Activated CD8-positive, alpha-beta T cell treated with anti-CD3 and anti-CD28 coated beads for 36 hours (primary cell): Measurements from ENCODE around the gene PSORS1C1. TPM values are rescaled to one million over a fixed set of nuclear protein-coding genes. Genes with fewer than 3 reads are reported as not detected.

Source experiments
- ATAC-seq: fragments of 200-7000 bp; cut with Tn5 transposase; one replicate; pipeline ENCODE4 v1.10.0; 2021; ENCODE audit warnings: mild to moderate bottlenecking, moderate library complexity
- CTCF ChIA-PET: fragments of 350-600 bp; sonication (Branson Sonifier 250); formaldehyde crosslinking; loops from one replicate; lab custom pipeline; 2021; ENCODE audit warnings: antibody characterized with exemption; lab: Charles Lee
- POLR2A ChIA-PET: fragments of 350-600 bp; sonication (Branson Sonifier 250); formaldehyde crosslinking; loops from one replicate; lab custom pipeline; 2021; ENCODE audit warnings: antibody characterized with exemption; lab: Charles Lee
- DNase-seq: peaks from one replicate; pipeline ENCODE4 v3.0.0-alpha.2; 2020
- H3K27ac Mint-ChIP-seq: one replicate; pipeline ENCODE4 v1.8.0; 2021; ENCODE audit warnings: mild to moderate bottlenecking, mixed read lengths
- H3K27me3 Mint-ChIP-seq: one replicate; pipeline ENCODE4 v1.8.0; 2021; ENCODE audit warnings: mixed read lengths
- H3K36me3 Mint-ChIP-seq: one replicate; pipeline ENCODE4 v1.8.0; 2021; ENCODE audit warnings: low read depth, mixed read lengths
- H3K4me1 Mint-ChIP-seq: one replicate; pipeline ENCODE4 v1.8.0; 2021; ENCODE audit warnings: low read depth, mixed read lengths
- H3K4me3 Mint-ChIP-seq: one replicate; pipeline ENCODE4 v1.8.0; 2021; ENCODE audit warnings: mild to moderate bottlenecking, moderate library complexity, mixed read lengths
- H3K9me3 Mint-ChIP-seq: one replicate; pipeline ENCODE4 v1.8.0; 2021; ENCODE audit warnings: mixed read lengths
- intact Hi-C: fragments of 100-400 bp; cut with micrococcal nuclease; formaldehyde crosslinking; loops from one replicate; pipeline ENCODE4 v1.10.0; 2022
- total RNA-seq, 2 experiments: library from RNA; stranded (reverse); gene quantifications; one replicate each; pipeline ENCODE4 v1.2.3, GENCODE V29; 2021
- TF ChIP-seq, protein P1 (sequence below): fragments of 200-600 bp; IDR thresholded peaks from one replicate; pipeline ENCODE4 v1.8.0; 2022; ENCODE audit warnings: antibody characterized with exemption, mild to moderate bottlenecking

PSORS1C1 gene
- total RNA-seq, 2 experiments from 2014 or later, result not detected

DNA sequence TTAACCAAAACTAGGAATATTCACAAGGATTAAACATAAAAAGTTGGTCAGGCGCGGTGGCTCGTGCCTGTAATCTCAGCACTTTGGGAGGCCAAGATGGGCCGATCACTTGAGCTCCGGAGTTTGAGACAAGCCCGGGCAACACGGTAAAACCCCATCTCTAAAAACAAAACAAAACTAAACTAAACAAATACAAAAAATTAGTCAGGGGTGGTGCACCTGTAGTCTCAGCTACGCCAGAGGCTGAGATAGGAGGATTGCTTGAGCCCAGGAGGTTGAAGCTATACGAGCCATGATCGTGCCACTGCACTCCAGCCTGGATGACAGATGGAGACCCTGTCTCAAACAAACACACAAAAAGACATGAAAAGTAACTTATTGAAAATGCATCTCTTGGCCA, 21.1 kb downstream of the PSORS1C1 start:
- H3K27ac Mint-ChIP-seq, result no peak overlapping the region
- ChIA-PET POLR2A (no interaction called here), CTCF (interaction anchor here (1.5 to 1.7 kb wide), 3 partner anchors 11 to 231 kb away, joined by 4 to 14 read pairs (median 5); no protein-coding TSS in a partner anchor)
- ATAC-seq (no peak), DNase-seq (no peak)
- H3K36me3 Mint-ChIP-seq, result no peaks in the 10 kb centered on the region
- no peak overlapping the region for H3K4me3 Mint-ChIP-seq
- H3K27me3 Mint-ChIP-seq, result no peaks in the 10 kb centered on the region
- no peaks in the 10 kb centered on the region for H3K9me3 Mint-ChIP-seq
- peaks cover 4% of the 10 kb centered on the region for H3K4me1 Mint-ChIP-seq
- intact Hi-C loops, result loop anchor here (5.0 kb wide), 1 partner anchor 232 kb away; no protein-coding TSS in a partner anchor
- TF ChIP-seq, protein P1, sequence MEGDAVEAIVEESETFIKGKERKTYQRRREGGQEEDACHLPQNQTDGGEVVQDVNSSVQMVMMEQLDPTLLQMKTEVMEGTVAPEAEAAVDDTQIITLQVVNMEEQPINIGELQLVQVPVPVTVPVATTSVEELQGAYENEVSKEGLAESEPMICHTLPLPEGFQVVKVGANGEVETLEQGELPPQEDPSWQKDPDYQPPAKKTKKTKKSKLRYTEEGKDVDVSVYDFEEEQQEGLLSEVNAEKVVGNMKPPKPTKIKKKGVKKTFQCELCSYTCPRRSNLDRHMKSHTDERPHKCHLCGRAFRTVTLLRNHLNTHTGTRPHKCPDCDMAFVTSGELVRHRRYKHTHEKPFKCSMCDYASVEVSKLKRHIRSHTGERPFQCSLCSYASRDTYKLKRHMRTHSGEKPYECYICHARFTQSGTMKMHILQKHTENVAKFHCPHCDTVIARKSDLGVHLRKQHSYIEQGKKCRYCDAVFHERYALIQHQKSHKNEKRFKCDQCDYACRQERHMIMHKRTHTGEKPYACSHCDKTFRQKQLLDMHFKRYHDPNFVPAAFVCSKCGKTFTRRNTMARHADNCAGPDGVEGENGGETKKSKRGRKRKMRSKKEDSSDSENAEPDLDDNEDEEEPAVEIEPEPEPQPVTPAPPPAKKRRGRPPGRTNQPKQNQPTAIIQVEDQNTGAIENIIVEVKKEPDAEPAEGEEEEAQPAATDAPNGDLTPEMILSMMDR, result no peak

DNA sequence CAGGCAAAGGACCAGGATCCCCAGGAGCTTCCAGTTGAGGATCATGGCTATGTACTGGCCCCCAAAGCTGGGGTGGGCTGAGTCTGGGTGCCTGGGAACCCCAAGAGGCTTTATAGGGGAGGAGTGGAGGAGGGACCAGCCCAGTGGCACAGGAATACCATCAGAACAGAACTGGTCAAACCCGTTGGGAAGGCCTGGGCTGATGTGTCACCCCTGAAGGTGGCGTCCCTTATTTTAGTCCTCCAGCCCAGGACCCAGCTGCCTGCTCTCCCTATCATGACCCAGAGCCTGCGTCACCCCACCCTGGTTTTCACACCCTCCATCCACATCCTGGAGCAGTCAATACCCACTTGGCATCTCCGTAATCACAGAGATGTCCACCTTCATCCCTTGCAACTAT, 24.4 kb downstream of the PSORS1C1 start, which contains the start of gene PSORS1C2:
PSORS1C2 (minus strand) TSS at position 85 of the 400 bp plus-strand sequence; CDS start at position 45, 40 bp downstream.
- DNase-seq, result no peak
- no peak for ATAC-seq
- POLR2A ChIA-PET, result interaction anchor here (1.0 to 2.2 kb wide), 3 partner anchors 16 to 58 kb away, joined by 3 to 7 read pairs (median 3); partner anchors contain the start of gene TCF19

GRCh38 chr6:31139599-31139998, 25.0 kb downstream of the PSORS1C1 start:
- H3K27ac Mint-ChIP-seq, result no peak overlapping the region
- H3K4me3 Mint-ChIP-seq, result no peak overlapping the region
- no peaks in the 10 kb centered on the region for H3K27me3 Mint-ChIP-seq
- DNase-seq (no peak), ATAC-seq (no peak)
- H3K36me3 Mint-ChIP-seq, result peaks cover 2% of the 10 kb centered on the region
- POLR2A ChIA-PET, result interaction anchor here (2.2 kb wide), 1 partner anchor 19 kb away, joined by 7 read pairs; the partner anchor contains the start of gene TCF19
- CTCF ChIA-PET, result interaction anchor here (1.1 to 2.3 kb wide), 4 partner anchors 53 to 234 kb away, joined by 3 to 23 read pairs (median 5); no protein-coding TSS in a partner anchor
- TF ChIP-seq, protein P1, result no peak
- peaks cover 4% of the 10 kb centered on the region for H3K4me1 Mint-ChIP-seq
- intact Hi-C loops, result loop anchor here (5.0 kb wide), 1 partner anchor 228 kb away; no protein-coding TSS in a partner anchor
- H3K9me3 Mint-ChIP-seq, result no peaks in the 10 kb centered on the region

More for the DNA sequence above, 24.4 kb downstream of the PSORS1C1 start, which contains the start of gene PSORS1C2:
- CTCF ChIA-PET, result interaction anchor here (0.8 to 2.7 kb wide), 9 partner anchors 10 to 236 kb away, joined by 3 to 23 read pairs (median 5); no protein-coding TSS in a partner anchor
- Mint-ChIP-seq H3K36me3 (peaks cover 2% of the 10 kb centered on the region), H3K27me3 (no peaks in the 10 kb centered on the region), H3K4me1 (peaks cover 4% of the 10 kb centered on the region), H3K27ac (no peak within 1 kb of the TSS), H3K4me3 (no peak within 1 kb of the TSS), H3K9me3 (no peaks in the 10 kb centered on the region)
- intact Hi-C loops, result loop anchor here (5.0 kb wide), 1 partner anchor 228 kb away; no protein-coding TSS in a partner anchor
- TF ChIP-seq, protein P1, result no peak

- intact Hi-C loops, result no loop called here
- no peak for DNase-seq
- CTCF ChIA-PET, result interaction anchor here (1.4 kb wide), 1 partner anchor 226 kb away, joined by 5 read pairs; no protein-coding TSS in a partner anchor
- Mint-ChIP-seq H3K27ac (no peak overlapping the region), H3K36me3 (peaks cover 2% of the 10 kb centered on the region), H3K27me3 (no peaks in the 10 kb centered on the region), H3K4me3 (no peak overlapping the region), H3K9me3 (no peaks in the 10 kb centered on the region), H3K4me1 (peaks cover 4% of the 10 kb centered on the region)
- TF ChIP-seq, protein P1, result no peak
- POLR2A ChIA-PET, result no interaction called here
- ATAC-seq, result no peak
Measured at GRCh38 chr6:31140643-31141042, 26.0 kb downstream of the PSORS1C1 start.

DNA sequence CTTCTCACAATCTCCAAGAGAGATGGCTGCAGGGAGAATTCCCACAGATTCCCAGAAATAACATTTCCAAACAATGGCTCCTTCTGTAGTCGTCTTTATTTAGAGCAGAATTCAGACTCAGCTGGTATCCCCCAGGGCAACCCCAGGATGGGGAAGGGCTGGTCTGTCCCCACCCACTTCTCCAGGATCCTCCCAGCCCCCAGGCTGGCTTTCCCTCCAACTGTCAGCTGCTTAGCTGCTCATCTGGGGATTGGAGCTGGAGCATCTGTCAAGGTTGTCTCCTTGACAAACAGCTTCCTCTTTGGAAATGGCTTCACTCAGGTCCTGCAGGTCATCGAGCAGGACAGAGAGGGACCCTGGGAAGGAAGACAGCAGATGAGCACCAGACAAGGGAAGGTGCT, 27.8 kb downstream of the PSORS1C1 start:
- Mint-ChIP-seq H3K27me3 (no peaks in the 10 kb centered on the region), H3K4me1 (peaks cover 4% of the 10 kb centered on the region), H3K36me3 (peaks cover 2% of the 10 kb centered on the region), H3K9me3 (no peaks in the 10 kb centered on the region), H3K4me3 (no peak overlapping the region), H3K27ac (no peak overlapping the region)
- intact Hi-C loops, result no loop called here
- TF ChIP-seq, protein P1, result no peak
- ATAC-seq (no peak), DNase-seq (no peak)
- POLR2A ChIA-PET, result interaction anchor here (0.7 kb wide), 1 partner anchor 18 kb away, joined by 3 read pairs; no protein-coding TSS in a partner anchor
- CTCF ChIA-PET, result interaction anchor here (1.4 to 1.6 kb wide), 2 partner anchors 15 to 224 kb away, joined by 3 to 4 read pairs; no protein-coding TSS in a partner anchor
